IMR-90 (cell line): Measurements from ENCODE around the gene OR52I2. TPM values are rescaled to one million over a fixed set of nuclear protein-coding genes. Genes with fewer than 3 reads are reported as not detected.

ENCODE experiments used
- ATAC-seq: fragments of 200-7000 bp; cut with Tn5 transposase; 2 replicates; pipeline ENCODE4 v1.9.1; 2020; ENCODE audit warnings: low read depth, mild to moderate bottlenecking, moderate library complexity
- BruUV-seq: library from RNA; stranded (reverse); fragments of 400-500 nt; replicated peaks from 2 replicates; lab custom pipeline; 2021; lab: Mats Ljungman, UMichigan
- CTCF ChIA-PET: fragments of 300-600 bp; formaldehyde crosslinking; extraction: SDS; loops from one replicate; lab custom pipeline; 2021; ENCODE audit warnings: antibody characterized with exemption; lab: Yijun Ruan, JAX
- POLR2A ChIA-PET: fragments of 300-600 bp; sonication (Branson Sonifier 250); formaldehyde crosslinking; loops from one replicate; lab custom pipeline; 2022; ENCODE audit warnings: antibody characterized with exemption; ENCODE audit not compliant: unreplicated experiment; lab: Charles Lee
- DNase-seq: peaks from one replicate; pipeline ENCODE4 v3.0.0; 2013
- H2AFZ ChIP-seq: replicated peaks from 2 replicates; pipeline ENCODE3; 2013; ENCODE audit warnings: low read length, mild to moderate bottlenecking; ENCODE audit not compliant: poor library complexity
- H2AK5ac ChIP-seq: 2 replicates; pipeline ENCODE4 v1.6.1; 2013; ENCODE audit warnings: low read depth, low read length, inconsistent platforms
- H2AK9ac ChIP-seq: replicated peaks from 2 replicates; pipeline ENCODE3; 2013; ENCODE audit warnings: mild to moderate bottlenecking, low read depth, low read length, moderate library complexity; ENCODE audit not compliant: poor library complexity
- H2BK120ac ChIP-seq: 2 replicates; pipeline ENCODE4 v1.6.1; 2013; ENCODE audit warnings: low read depth, low read length, inconsistent platforms
- H2BK15ac ChIP-seq: 3 replicates; pipeline ENCODE4 v1.6.1; 2013; ENCODE audit warnings: low read depth, low read length, inconsistent platforms
- H2BK20ac ChIP-seq: 2 replicates; pipeline ENCODE4 v1.6.1; 2013; ENCODE audit warnings: low read depth, mild to moderate bottlenecking, inconsistent platforms, low read length, moderate library complexity
- H2BK5ac ChIP-seq: 2 replicates; pipeline ENCODE4 v1.6.1; 2013; ENCODE audit warnings: mild to moderate bottlenecking, low read depth, low read length, inconsistent platforms; ENCODE audit not compliant: poor library complexity, severe bottlenecking
- H3K14ac ChIP-seq: replicated peaks from 2 replicates; pipeline ENCODE4 v1.6.1; 2013; ENCODE audit warnings: low read depth, low read length, inconsistent platforms
- H3K18ac ChIP-seq: 2 replicates; pipeline ENCODE4 v1.6.1; 2013; ENCODE audit warnings: low read depth, low read length, control low read depth
- H3K23ac ChIP-seq: 2 replicates; pipeline ENCODE4 v1.6.1; 2013; ENCODE audit warnings: low read depth, low read length, inconsistent platforms
- H3K27ac ChIP-seq: 2 replicates; pipeline ENCODE4 v1.5.1; 2013; ENCODE audit warnings: mild to moderate bottlenecking, control low read depth, low read length; ENCODE audit not compliant: insufficient read depth
- H3K27me3 ChIP-seq: 2 replicates; pipeline ENCODE4 v1.6.1; 2013; ENCODE audit warnings: low read length; ENCODE audit not compliant: control insufficient read depth, insufficient read depth
- H3K36me3 ChIP-seq: 2 replicates; pipeline ENCODE4 v1.6.1; 2013; ENCODE audit warnings: low read length, mixed read lengths; ENCODE audit not compliant: control insufficient read depth, insufficient read depth
- H3K4ac ChIP-seq: 2 replicates; pipeline ENCODE4 v1.6.1; 2013; ENCODE audit warnings: low read depth, low read length, inconsistent platforms
- H3K4me1 ChIP-seq: 2 replicates; pipeline ENCODE4 v1.6.1; 2013; ENCODE audit warnings: low read length, mixed read lengths; ENCODE audit not compliant: control insufficient read depth, insufficient read depth
- H3K4me2 ChIP-seq: 2 replicates; pipeline ENCODE4 v1.6.1; 2013; ENCODE audit warnings: low read depth, mild to moderate bottlenecking, control low read depth, low read length, moderate library complexity
- H3K4me3 ChIP-seq: 2 replicates; pipeline ENCODE4 v1.5.1; 2013; ENCODE audit warnings: low read depth, mild to moderate bottlenecking, control low read depth, low read length, moderate library complexity; ENCODE audit not compliant: insufficient read depth
- H3K56ac ChIP-seq: 2 replicates; pipeline ENCODE4 v1.6.1; 2013; ENCODE audit warnings: low read length, inconsistent platforms; ENCODE audit not compliant: insufficient read depth; ENCODE audit errors: extremely low read depth
- H3K79me1 ChIP-seq, 2 experiments: 2 replicates each; pipeline ENCODE4 v1.6.1; 2013; ENCODE audit warnings: low read length in 2 of 2, inconsistent platforms in 1 of 2, low read depth in 1 of 2
- H3K9ac ChIP-seq: 2 replicates; pipeline ENCODE4 v1.6.1; 2013; ENCODE audit warnings: low read depth, low read length, control low read depth
- H3K9me1 ChIP-seq: 2 replicates; pipeline ENCODE4 v1.6.1; 2013; ENCODE audit warnings: low read length, inconsistent platforms; ENCODE audit not compliant: insufficient read depth
- H3K9me3 ChIP-seq: 2 replicates; pipeline ENCODE4 v1.6.1; 2013; ENCODE audit warnings: low read length; ENCODE audit not compliant: control insufficient read depth, insufficient read depth
- H4K20me1 ChIP-seq: 2 replicates; pipeline ENCODE4 v1.6.1; 2013; ENCODE audit warnings: low read length, inconsistent platforms; ENCODE audit not compliant: insufficient read depth
- H4K5ac ChIP-seq: 2 replicates; pipeline ENCODE4 v1.6.1; 2013; ENCODE audit warnings: mild to moderate bottlenecking, low read depth, low read length, control low read depth
- H4K8ac ChIP-seq, 2 experiments: 2 replicates each; pipeline ENCODE4 v1.6.1; 2013; ENCODE audit warnings: low read depth in 2 of 2, low read length in 2 of 2, control low read depth in 1 of 2, inconsistent platforms in 1 of 2
- H4K91ac ChIP-seq: 2 replicates; pipeline ENCODE4 v1.6.1; 2013; ENCODE audit warnings: low read depth, low read length, inconsistent platforms; ENCODE audit not compliant: insufficient read depth
- BHLHE40 ChIP-seq: fragments of 150-350 bp; IDR thresholded peaks from 2 replicates; pipeline ENCODE4 v1.6.1; 2016; ENCODE audit warnings: mild to moderate bottlenecking, low read depth, low read length
- CEBPB ChIP-seq: IDR thresholded peaks from 2 replicates; pipeline ENCODE4 v1.6.1; 2012; ENCODE audit warnings: low read depth, low read length, improper control_type of control experiment
- CHD1 ChIP-seq: IDR thresholded peaks from 2 replicates; pipeline ENCODE4 v1.6.1; 2012; ENCODE audit warnings: low read depth, low read length, improper control_type of control experiment
- ELK1 ChIP-seq: fragments of 150-350 bp; IDR thresholded peaks from 2 replicates; pipeline ENCODE4 v1.6.1; 2016; ENCODE audit warnings: low read depth, mild to moderate bottlenecking, low read length, moderate library complexity, borderline replicate concordance
- FOS ChIP-seq: fragments of 150-350 bp; IDR thresholded peaks from 2 replicates; pipeline ENCODE4 v1.6.1; 2016; ENCODE audit warnings: low read depth, low read length
- MAFK ChIP-seq: IDR thresholded peaks from 2 replicates; pipeline ENCODE4 v1.6.1; 2012; ENCODE audit warnings: low read depth, low read length, improper control_type of control experiment
- MXI1 ChIP-seq: IDR thresholded peaks from 2 replicates; pipeline ENCODE4 v1.6.1; 2012; ENCODE audit warnings: low read depth, mild to moderate bottlenecking, low read length, moderate library complexity, borderline replicate concordance
- NFE2L2 ChIP-seq: fragments of 150-350 bp; IDR thresholded peaks from 2 replicates; pipeline ENCODE4 v1.6.1; 2016; ENCODE audit warnings: low read depth, mild to moderate bottlenecking, low read length
- POLR2A ChIP-seq: IDR thresholded peaks from 2 replicates; pipeline ENCODE4 v1.6.1; 2012; ENCODE audit warnings: mild to moderate bottlenecking, low read depth, low read length
- RAD21 ChIP-seq: IDR thresholded peaks from 2 replicates; pipeline ENCODE4 v1.6.1; 2012; ENCODE audit warnings: low read length, improper control_type of control experiment
- RCOR1 ChIP-seq: IDR thresholded peaks from 2 replicates; pipeline ENCODE4 v1.6.1; 2012; ENCODE audit warnings: mild to moderate bottlenecking, low read length, improper control_type of control experiment; ENCODE audit not compliant: insufficient replicate concordance
- RFX5 ChIP-seq: IDR thresholded peaks from 2 replicates; pipeline ENCODE4 v1.8.0; 2012; ENCODE audit warnings: low read depth, mild to moderate bottlenecking, low read length, moderate library complexity
- USF2 ChIP-seq: fragments of 150-350 bp; IDR thresholded peaks from 2 replicates; pipeline ENCODE4 v1.6.1; 2017; ENCODE audit warnings: mild to moderate bottlenecking, antibody characterized with exemption, low read length, low read depth
- WGBS, 2 experiments: methylation state at CpG; one replicate each; pipeline versions ENCODE4 v1.1.5 to v1.1.7; 2013; ENCODE audit warnings: missing lambda C conversion rate in 2 of 2; ENCODE audit not compliant: insufficient read length in 1 of 2; ENCODE audit errors: extremely low coverage in 2 of 2; 5-methylcytosine and 5-hydroxymethylcytosine counted together
- dilution Hi-C: fragments of 300-500 bp; cut with HindIII; formaldehyde crosslinking; loops from one replicate; pipeline ENCODE4 v1.14.3; 2018; ENCODE audit warnings: low sequenced_read_pairs; ENCODE audit not compliant: unreplicated experiment
- in situ Hi-C: fragments of 300-500 bp; cut with MboI; formaldehyde crosslinking; loops from 3 replicates; pipeline ENCODE4 v1.14.3; 2019; ENCODE audit warnings: low sequenced_read_pairs, inconsistent platforms, mixed read lengths
- intact Hi-C: fragments of 100-400 bp; cut with micrococcal nuclease; formaldehyde crosslinking; loops from 2 replicates; pipeline ENCODE4 v1.10.0; 2022
- polyA plus RNA-seq, 3 experiments: library from polyadenylated mRNA; depleted of rRNA; stranded (reverse); fragments of >200 nt; gene quantifications; 2 replicates each; pipeline ENCODE4 v1.2.3, GENCODE V29; 2012; ENCODE audit warnings: low replicate concordance in 1 of 3
- total RNA-seq: library from RNA; depleted of rRNA; stranded (reverse); fragments of >200 nt; gene quantifications from 2 replicates; pipeline ENCODE4 v1.2.3, GENCODE V29; 2012
- TF ChIP-seq, protein P1 (sequence below): conservative IDR thresholded peaks from 2 replicates; pipeline ENCODE4 v1.5.1; 2012; ENCODE audit warnings: mild to moderate bottlenecking, low read depth, low read length, improper control_type of control experiment

OR52I2 gene
- total and polyA plus RNA-seq, 2 of the 4 experiments (the other 2 are of a cell fraction), result not detected

- TF ChIP-seq, protein P1, sequence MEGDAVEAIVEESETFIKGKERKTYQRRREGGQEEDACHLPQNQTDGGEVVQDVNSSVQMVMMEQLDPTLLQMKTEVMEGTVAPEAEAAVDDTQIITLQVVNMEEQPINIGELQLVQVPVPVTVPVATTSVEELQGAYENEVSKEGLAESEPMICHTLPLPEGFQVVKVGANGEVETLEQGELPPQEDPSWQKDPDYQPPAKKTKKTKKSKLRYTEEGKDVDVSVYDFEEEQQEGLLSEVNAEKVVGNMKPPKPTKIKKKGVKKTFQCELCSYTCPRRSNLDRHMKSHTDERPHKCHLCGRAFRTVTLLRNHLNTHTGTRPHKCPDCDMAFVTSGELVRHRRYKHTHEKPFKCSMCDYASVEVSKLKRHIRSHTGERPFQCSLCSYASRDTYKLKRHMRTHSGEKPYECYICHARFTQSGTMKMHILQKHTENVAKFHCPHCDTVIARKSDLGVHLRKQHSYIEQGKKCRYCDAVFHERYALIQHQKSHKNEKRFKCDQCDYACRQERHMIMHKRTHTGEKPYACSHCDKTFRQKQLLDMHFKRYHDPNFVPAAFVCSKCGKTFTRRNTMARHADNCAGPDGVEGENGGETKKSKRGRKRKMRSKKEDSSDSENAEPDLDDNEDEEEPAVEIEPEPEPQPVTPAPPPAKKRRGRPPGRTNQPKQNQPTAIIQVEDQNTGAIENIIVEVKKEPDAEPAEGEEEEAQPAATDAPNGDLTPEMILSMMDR, result no peak
These were observed 56.1 kb downstream of the OR52I2 start (continued) for GRCh38 chr11:4637662-4638047.

GRCh38 chr11:4639931-4640330 lies 58.4 kb downstream of the OR52I2 start:
- H3K4me1 ChIP-seq, result no peaks in the 10 kb centered on the region
- dilution Hi-C loops, result no loop called here
- H2BK15ac ChIP-seq, result no peak overlapping the region
- no peak overlapping the region for H2BK20ac ChIP-seq
- H3K9me1 ChIP-seq, result no peaks in the 10 kb centered on the region
- no peaks in the 10 kb centered on the region for H3K9me3 ChIP-seq
- peaks cover 2% of the 10 kb centered on the region; the same call in 1 of the 2 replicates for H3K27me3 ChIP-seq
- no peak overlapping the region for H4K91ac ChIP-seq
- no peaks in the 10 kb centered on the region for H3K36me3 ChIP-seq
- H3K4ac ChIP-seq, result no peak overlapping the region
- no peak overlapping the region for H2AFZ ChIP-seq
- no peaks in the 10 kb centered on the region for H4K20me1 ChIP-seq
- no peak overlapping the region for H2BK5ac ChIP-seq
- 58% methylated on average over 6 of the region's 6 CpGs; no CpG with 5 or more reads in 1 of the 2 experiments for WGBS, 2 experiments
- H4K5ac ChIP-seq, result no peak overlapping the region
- H3K9ac ChIP-seq, result no peak overlapping the region
- ATAC-seq, result no peak
- no peak overlapping the region for H3K4me2 ChIP-seq
- no peak overlapping the region for H3K18ac ChIP-seq
- H2AK9ac ChIP-seq, result no peak overlapping the region
- CTCF ChIA-PET, result no interaction called here
- H3K23ac ChIP-seq, result no peak overlapping the region
- H3K56ac ChIP-seq, result no peak overlapping the region
- H2BK120ac ChIP-seq, result no peak overlapping the region
- no peak overlapping the region for H3K14ac ChIP-seq
- no peak for DNase-seq
- H2AK5ac ChIP-seq, result no peak overlapping the region
- no peaks in the 10 kb centered on the region for H3K79me1 ChIP-seq
- no TSS peak for BruUV-seq
- intact Hi-C loops, result no loop called here
- no peak overlapping the region for H3K4me3 ChIP-seq
- H4K8ac ChIP-seq, result no peak overlapping the region
- in situ Hi-C loops, result loop anchor here (5.0 to 10.0 kb wide), 3 partner anchors 182 to 745 kb away; partner anchors contain the start of genes OR51F2, OR51L1 and OR51M1
- no peak overlapping the region for H3K27ac ChIP-seq
- POLR2A ChIA-PET, result no interaction called here
- TF ChIP-seq RCOR1 (no peak), FOS (no peak), NFE2L2 (no peak), CEBPB (no peak), BHLHE40 (no peak), USF2 (no peak), RFX5 (no peak), CHD1 (no peak), POLR2A (no peak), MXI1 (no peak), RAD21 (no peak), MAFK (no peak), ELK1 (no peak)
